IPS-15b (cell line): ENCODE measurements around the gene NOP9.

Experiments used
- H3K27me3 ChIP-seq: one replicate; pipeline ENCODE4 v1.6.1; 2013; ENCODE audit warnings: low read length; ENCODE audit not compliant: control insufficient read depth, insufficient read depth
- H3K36me3 ChIP-seq: one replicate; pipeline ENCODE4 v1.6.1; 2013; ENCODE audit warnings: low read length; ENCODE audit not compliant: control insufficient read depth, insufficient read depth
- H3K4me1 ChIP-seq: one replicate; pipeline ENCODE4 v1.6.1; 2013; ENCODE audit warnings: mild to moderate bottlenecking, low read length; ENCODE audit not compliant: control insufficient read depth, insufficient read depth
- H3K4me3 ChIP-seq: one replicate; pipeline ENCODE4 v1.5.1; 2013; ENCODE audit warnings: low read depth, low read length
- H3K9ac ChIP-seq: one replicate; pipeline ENCODE4 v1.6.1; 2013; ENCODE audit warnings: low read depth, mild to moderate bottlenecking, low read length
- H3K9me3 ChIP-seq: one replicate; pipeline ENCODE4 v1.6.1; 2013; ENCODE audit warnings: mild to moderate bottlenecking, low read length; ENCODE audit not compliant: control insufficient read depth, insufficient read depth

Gene NOP9

GRCh38 chr14:24290746-24291145, 8.9 kb upstream of the NOP9 start:
- H3K9ac ChIP-seq: no peak overlapping the region
- H3K27me3 ChIP-seq: no peaks in the 10 kb centered on the region
- H3K9me3 ChIP-seq: no peaks in the 10 kb centered on the region
- peaks cover 18% of the 10 kb centered on the region for H3K36me3 ChIP-seq
- H3K4me1 ChIP-seq: no peaks in the 10 kb centered on the region
- H3K4me3 ChIP-seq: no peak overlapping the region

GRCh38 chr14:24291446-24292117, 8.1 kb upstream of the NOP9 start:
- H3K27me3 ChIP-seq: no peaks in the 10 kb centered on the region
- no peak overlapping the region for H3K4me3 ChIP-seq
- H3K36me3 ChIP-seq: peaks cover 18% of the 10 kb centered on the region
- no peaks in the 10 kb centered on the region for H3K9me3 ChIP-seq
- no peaks in the 10 kb centered on the region for H3K4me1 ChIP-seq
- no peak overlapping the region for H3K9ac ChIP-seq

GRCh38 chr14:24292118-24292807, 7.4 kb upstream of the NOP9 start:
- Histone ChIP-seq H3K36me3 (peaks cover 18% of the 10 kb centered on the region), H3K27me3 (no peaks in the 10 kb centered on the region), H3K9ac (no peak overlapping the region), H3K4me1 (no peaks in the 10 kb centered on the region), H3K4me3 (no peak overlapping the region), H3K9me3 (no peaks in the 10 kb centered on the region)

GRCh38 chr14:24293525-24293924, 6.1 kb upstream of the NOP9 start:
- H3K4me1 ChIP-seq: no peaks in the 10 kb centered on the region
- peaks cover 18% of the 10 kb centered on the region for H3K36me3 ChIP-seq
- H3K27me3 ChIP-seq: no peaks in the 10 kb centered on the region
- no peak overlapping the region for H3K4me3 ChIP-seq
- H3K9me3 ChIP-seq: no peaks in the 10 kb centered on the region
- H3K9ac ChIP-seq: no peak overlapping the region

- Histone ChIP-seq H3K4me3 (no peak overlapping the region), H3K4me1 (no peaks in the 10 kb centered on the region), H3K27me3 (no peaks in the 10 kb centered on the region), H3K9me3 (no peaks in the 10 kb centered on the region), H3K36me3 (peaks cover 11% of the 10 kb centered on the region), H3K9ac (no peak overlapping the region)
Measured at GRCh38 chr14:24296341-24297157, 3.1 kb upstream of the NOP9 start.

GRCh38 chr14:24297190-24297964, 2.3 kb upstream of the NOP9 start:
- Histone ChIP-seq H3K36me3 (peaks cover 12% of the 10 kb centered on the region), H3K27me3 (no peaks in the 10 kb centered on the region), H3K9me3 (no peaks in the 10 kb centered on the region), H3K9ac (no peak overlapping the region), H3K4me3 (no peak overlapping the region), H3K4me1 (no peaks in the 10 kb centered on the region)

GRCh38 chr14:24298892-24299254, 777 bp upstream of the NOP9 start:
- H3K4me1 ChIP-seq: no peaks in the 10 kb centered on the region
- H3K9me3 ChIP-seq: no peaks in the 10 kb centered on the region
- peaks cover 22% of the 10 kb centered on the region for H3K36me3 ChIP-seq
- H3K27me3 ChIP-seq: no peaks in the 10 kb centered on the region
- H3K4me3 ChIP-seq: peak overlapping the region; percentile 96
- peak overlapping the region; percentile 82 for H3K9ac ChIP-seq

- Histone ChIP-seq H3K9ac (peak overlapping the region; percentile 61), H3K9me3 (no peaks in the 10 kb centered on the region), H3K36me3 (peaks cover 36% of the 10 kb centered on the region), H3K4me3 (peak overlapping the region; percentile 96), H3K27me3 (no peaks in the 10 kb centered on the region), H3K4me1 (no peaks in the 10 kb centered on the region)
Measured at GRCh38 chr14:24300326-24300980, 803 bp downstream of the NOP9 start.

- peaks cover 43% of the 10 kb centered on the region for H3K36me3 ChIP-seq
- H3K9ac ChIP-seq: no peak overlapping the region
- no peak overlapping the region for H3K4me3 ChIP-seq
- H3K9me3 ChIP-seq: no peaks in the 10 kb centered on the region
- no peaks in the 10 kb centered on the region for H3K27me3 ChIP-seq
- no peaks in the 10 kb centered on the region for H3K4me1 ChIP-seq
Measured at GRCh38 chr14:24304019-24304387, 4.4 kb downstream of the NOP9 start.

GRCh38 chr14:24307156-24307574, 7.5 kb downstream of the NOP9 start:
- H3K4me1 ChIP-seq: no peaks in the 10 kb centered on the region
- peaks cover 44% of the 10 kb centered on the region for H3K36me3 ChIP-seq
- H3K4me3 ChIP-seq: no peak overlapping the region
- no peaks in the 10 kb centered on the region for H3K9me3 ChIP-seq
- no peaks in the 10 kb centered on the region for H3K27me3 ChIP-seq
- no peak overlapping the region for H3K9ac ChIP-seq
